Stromal cell of bone marrow (primary cell): ENCODE measurements around the gene NAB2.

ENCODE experiments used
- DNase-seq: peaks from one replicate; pipeline ENCODE4 v3.0.0-alpha.2; 2012; ENCODE audit warnings: low read depth

NAB2 gene

GRCh38 chr12:57093415-57094207 lies 4.7 kb downstream of the NAB2 start:
- DNase-seq: peak; percentile 77

GRCh38 chr12:57094208-57095160 lies 5.6 kb downstream of the NAB2 start:
- DNase-seq: no peak

- DNase-seq: no peak
These were observed 6.5 kb downstream of the NAB2 start for GRCh38 chr12:57095440-57095839.

GRCh38 chr12:57096099-57096572 lies 7.2 kb downstream of the NAB2 start:
- DNase-seq: no peak

- DNase-seq: no peak
These were observed 8.0 kb downstream of the NAB2 start for GRCh38 chr12:57096748-57097553.

- DNase-seq: no peak
These were observed 8.6 kb downstream of the NAB2 start for GRCh38 chr12:57097554-57097835.

GRCh38 chr12:57098546-57098945 lies 9.6 kb downstream of the NAB2 start:
- no peak for DNase-seq

- no peak for DNase-seq
These were observed 10.3 kb downstream of the NAB2 start for GRCh38 chr12:57099047-57099714.

- DNase-seq: no peak
These were observed 10.9 kb downstream of the NAB2 start for GRCh38 chr12:57099766-57100165.

GRCh38 chr12:57101892-57102695 lies 13.2 kb downstream of the NAB2 start:
- DNase-seq: no peak

- DNase-seq: no peak
These were observed 14.9 kb downstream of the NAB2 start for GRCh38 chr12:57103856-57104255.

- no peak for DNase-seq
These were observed 15.5 kb downstream of the NAB2 start for GRCh38 chr12:57104292-57104910.

- DNase-seq: no peak
These were observed 16.3 kb downstream of the NAB2 start for GRCh38 chr12:57105011-57105753.

- no peak for DNase-seq
These were observed 17.3 kb downstream of the NAB2 start for GRCh38 chr12:57106021-57106708.

GRCh38 chr12:57107456-57108155 lies 18.7 kb downstream of the NAB2 start:
- DNase-seq: no peak

GRCh38 chr12:57109207-57110103 lies 20.5 kb downstream of the NAB2 start:
- no peak for DNase-seq
